Measurements from ENCODE around the gene KIR2DL1.
"Not testable (repeated sequence)": the region's sequence is repeated elsewhere in the genome, so short reads cannot be mapped to it uniquely, and the experiment has no call there.

Gene KIR2DL1

DNA sequence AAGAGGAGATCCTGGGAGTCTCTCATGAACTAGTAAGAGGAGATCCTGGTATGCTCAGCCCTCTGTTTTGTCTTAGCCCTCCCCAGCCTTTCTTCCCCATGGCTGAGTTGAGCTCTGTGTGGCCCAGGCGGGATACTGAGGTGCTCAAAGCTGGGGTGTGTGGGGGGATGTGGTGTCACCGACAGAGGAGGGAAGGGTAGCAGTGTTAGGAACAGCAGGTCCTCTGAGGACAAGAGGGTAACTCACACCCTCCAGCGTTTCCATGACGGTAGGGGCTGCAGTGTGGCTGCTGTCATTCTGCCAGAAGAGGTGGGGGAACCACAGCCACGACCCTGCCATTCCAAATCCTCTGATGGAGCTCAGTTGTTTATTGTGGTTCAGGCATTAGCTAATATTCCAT, 34.5 kb downstream of the KIR2DL1 start:
- H3K4me3 ChIP-seq (ENCODE audit: low read length) = no peak overlapping the region

GRCh38 chr19:54804571-54804970, 35.0 kb downstream of the KIR2DL1 start:
- H3K4me3 ChIP-seq (ENCODE audit: low read length) = no peak overlapping the region

More for the DNA sequence above, 34.5 kb downstream of the KIR2DL1 start:
- TF ChIP-seq ZNF274 (IDR thresholded peaks at IDR 0.05; ENCODE audit: low read depth, low read length) = no peak

DNA sequence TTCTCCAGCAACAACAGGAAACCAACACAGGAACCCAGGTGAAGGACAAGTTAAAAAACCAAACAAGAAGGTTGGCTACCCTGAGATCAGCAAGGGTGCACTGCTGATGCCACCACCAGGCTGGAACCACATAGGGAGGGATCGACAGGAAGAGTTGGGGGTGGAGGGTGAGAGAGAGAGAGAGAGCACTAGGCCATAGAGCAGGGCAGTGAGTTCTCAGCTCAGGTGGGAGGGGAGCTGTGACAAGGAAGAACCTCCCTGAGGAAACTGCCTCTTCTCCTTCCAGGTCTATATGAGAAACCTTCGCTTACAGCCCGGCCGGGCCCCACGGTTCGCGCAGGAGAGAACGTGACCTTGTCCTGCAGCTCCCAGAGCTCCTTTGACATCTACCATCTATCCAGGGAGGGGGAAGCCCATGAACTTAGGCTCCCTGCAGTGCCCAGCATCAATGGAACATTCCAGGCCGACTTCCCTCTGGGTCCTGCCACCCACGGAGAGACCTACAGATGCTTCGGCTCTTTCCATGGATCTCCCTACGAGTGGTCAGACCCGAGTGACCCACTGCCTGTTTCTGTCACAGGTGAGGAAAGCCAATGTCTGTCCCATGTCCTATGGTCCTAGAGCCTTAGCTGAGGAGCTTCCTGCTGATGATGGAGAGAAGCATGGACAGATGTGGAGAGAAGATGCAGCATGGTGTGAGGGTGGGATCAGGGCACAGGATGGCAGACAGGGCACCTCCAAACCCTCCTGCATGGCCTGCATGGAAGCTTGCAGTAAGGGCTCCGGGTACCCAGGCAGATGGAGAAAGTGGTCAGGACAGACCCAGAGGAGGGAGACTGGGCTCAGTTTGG, 36.3 kb downstream of the KIR2DL1 start:
- H3K4me3 ChIP-seq (ENCODE audit: low read length) = no peak overlapping the region
- no peak for TF ChIP-seq ZNF274 (IDR thresholded peaks at IDR 0.05; ENCODE audit: low read depth, low read length)

More at GRCh38 chr19:54804571-54804970, 35.0 kb downstream of the KIR2DL1 start:
- TF ChIP-seq ZNF274 (IDR thresholded peaks at IDR 0.05; ENCODE audit: low read depth, low read length) = no peak

- H3K4me3 ChIP-seq (ENCODE audit: low read length) = no peak overlapping the region
- TF ChIP-seq ZNF274 (IDR thresholded peaks at IDR 0.05; ENCODE audit: low read depth, low read length) = no peak
These were observed 36.9 kb downstream of the KIR2DL1 start for GRCh38 chr19:54806516-54806838.

- H3K4me3 ChIP-seq (ENCODE audit: low read length) = not testable (repeated sequence)
These were observed 45.0 kb downstream of the KIR2DL1 start for GRCh38 chr19:54814571-54814970.

DNA sequence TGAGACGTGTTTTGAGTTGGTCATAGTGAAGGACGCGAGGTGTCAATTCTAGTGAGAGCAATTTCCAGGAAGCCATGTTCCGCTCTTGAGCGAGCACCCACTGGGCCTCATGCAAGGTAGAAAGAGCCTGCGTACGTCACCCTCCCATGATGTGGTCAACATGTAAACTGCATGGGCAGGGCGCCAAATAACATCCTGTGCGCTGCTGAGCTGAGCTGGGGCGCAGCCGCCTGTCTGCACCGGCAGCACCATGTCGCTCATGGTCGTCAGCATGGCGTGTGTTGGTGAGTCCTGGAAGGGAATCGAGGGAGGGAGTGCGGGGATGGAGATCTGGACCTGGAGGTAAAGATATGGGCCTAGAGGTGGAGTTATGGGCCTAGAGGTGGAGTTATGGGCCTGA, 46.7 kb downstream of the KIR2DL1 start, which contains the start of gene KIR3DL1:
TSS of gene KIR3DL1 (plus strand) at position 218 of the 400 bp plus-strand sequence.
- not testable (repeated sequence) for H3K4me3 ChIP-seq (ENCODE audit: low read length)

DNA sequence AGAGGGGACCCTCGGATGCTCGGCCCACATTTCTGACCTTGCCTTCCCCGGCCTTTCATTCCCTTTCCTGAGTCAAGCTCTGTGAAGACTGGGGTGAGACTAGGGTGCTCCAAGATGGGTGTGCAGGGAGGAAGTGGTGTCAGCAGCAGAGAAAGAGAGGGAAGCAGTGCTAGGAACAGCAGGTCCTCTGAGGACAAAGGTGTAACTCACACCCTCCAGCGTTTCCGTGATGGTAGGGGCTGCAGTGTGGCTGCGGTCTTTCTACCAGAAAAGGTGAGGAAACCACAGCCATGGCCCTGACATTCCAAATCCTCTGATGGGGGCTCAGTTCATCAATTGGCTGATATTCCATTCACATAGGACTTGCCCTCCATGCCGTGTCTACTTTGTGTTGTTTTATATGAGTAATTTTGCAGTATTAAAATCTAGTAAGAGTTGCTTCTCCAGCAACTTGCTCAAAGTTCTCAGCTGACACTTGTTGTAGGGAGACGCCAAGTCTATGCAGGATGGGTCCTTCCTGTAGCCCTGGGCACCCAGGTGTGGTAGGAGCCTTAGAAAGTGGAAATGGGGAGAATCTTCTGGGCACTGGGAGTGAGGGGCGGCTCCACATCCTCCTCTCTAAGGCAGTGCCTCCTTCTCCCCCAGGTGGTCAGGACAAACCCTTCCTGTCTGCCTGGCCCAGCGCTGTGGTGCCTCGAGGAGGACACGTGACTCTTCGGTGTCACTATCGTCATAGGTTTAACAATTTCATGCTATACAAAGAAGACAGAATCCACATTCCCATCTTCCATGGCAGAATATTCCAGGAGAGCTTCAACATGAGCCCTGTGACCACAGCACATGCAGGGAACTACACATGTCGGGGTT, 48.3 kb downstream of the KIR2DL1 start:
- TF ChIP-seq ZNF274 (IDR thresholded peaks at IDR 0.05; ENCODE audit: low read depth, low read length) = no peak
- no peak overlapping the region for H3K4me3 ChIP-seq (ENCODE audit: low read length)

DNA sequence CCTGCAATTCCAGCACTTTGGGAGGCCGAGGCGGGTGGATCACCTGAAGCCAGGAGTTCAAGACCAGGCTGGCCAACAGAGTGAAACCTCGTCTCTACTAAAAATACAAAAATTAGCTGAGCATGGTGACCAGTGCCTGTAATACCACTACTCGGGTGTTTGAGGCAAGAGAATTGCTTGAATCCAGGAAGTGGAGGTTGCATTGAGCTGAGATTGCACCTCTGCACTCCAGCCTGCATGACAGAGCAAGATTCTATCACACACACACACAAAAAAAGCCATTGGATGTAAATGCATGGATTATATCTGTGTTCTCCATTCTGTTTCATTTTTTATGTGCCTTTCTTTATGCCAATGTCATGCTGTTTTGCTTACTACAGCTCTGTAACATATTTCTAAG, 54.8 kb downstream of the KIR2DL1 start:
- H3K4me3 ChIP-seq (ENCODE audit: low read length) = not testable (repeated sequence)

DNA sequence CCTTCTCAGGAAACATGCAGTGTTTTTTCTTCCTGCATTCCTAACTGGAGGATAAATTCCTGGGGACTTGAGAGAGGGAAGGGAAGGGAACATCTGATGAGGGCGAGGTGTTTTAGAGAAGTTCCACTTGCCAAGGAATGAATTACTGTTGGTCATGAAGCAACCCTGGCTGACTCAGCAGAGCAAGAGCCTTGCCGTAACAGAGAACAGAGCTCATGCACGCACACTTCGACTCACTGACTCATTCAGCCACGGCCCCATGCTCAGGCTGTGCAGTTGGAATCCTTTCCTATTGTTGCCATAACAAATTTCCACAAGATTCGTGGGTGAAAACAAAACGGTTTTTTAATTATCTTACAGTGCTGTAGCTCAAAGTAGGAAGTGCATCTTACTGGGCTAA, 55.7 kb downstream of the KIR2DL1 start:
- not testable (repeated sequence) for H3K4me3 ChIP-seq (ENCODE audit: low read length)

DNA sequence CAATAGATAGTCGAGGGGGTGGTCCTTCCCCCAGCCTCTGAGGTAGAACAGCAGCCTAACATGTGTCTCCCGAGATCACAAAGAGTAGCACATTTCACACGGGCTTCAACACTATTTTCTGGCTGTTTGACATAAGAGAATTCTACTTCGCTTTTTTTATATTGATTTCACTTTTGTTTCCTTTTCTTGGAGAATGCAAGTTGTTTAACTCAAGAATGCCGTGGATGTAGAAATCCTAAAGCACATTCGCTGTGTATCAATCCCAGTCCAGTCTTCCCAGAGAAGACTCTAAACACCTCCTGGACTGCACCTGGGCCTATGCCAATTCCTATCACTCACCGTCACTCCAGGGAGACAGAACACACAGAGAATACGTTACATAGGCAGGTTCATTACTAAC, 58.5 kb downstream of the KIR2DL1 start:
- H3K4me3 ChIP-seq (ENCODE audit: low read length) = not testable (repeated sequence)

GRCh38 chr19:54832496-54832895, 62.9 kb downstream of the KIR2DL1 start, which contains the start of gene KIR2DS4:
Gene KIR2DS4, plus strand, starts transcription at chr19:54832676.
- H3K4me3 ChIP-seq (ENCODE audit: low read length) = not testable (repeated sequence)
